GM18508 (cell line): Measurements from ENCODE around the gene NDUFS3.

Experiments
- ATAC-seq: cut with Tn5 transposase; IDR thresholded peaks from one replicate; pipeline ENCODE4 v1.9.1; 2021; ENCODE audit warnings: moderate number of reproducible peaks; ENCODE audit not compliant: insufficient read depth, unreplicated experiment

NDUFS3 gene

GRCh38 chr11:47589118-47589517 lies 10.2 kb downstream of the NDUFS3 start:
- no peak for ATAC-seq

- no peak for ATAC-seq
These were observed 10.7 kb downstream of the NDUFS3 start for GRCh38 chr11:47589584-47589976.

- ATAC-seq = no peak
These were observed 11.3 kb downstream of the NDUFS3 start for GRCh38 chr11:47589977-47590861.

GRCh38 chr11:47591764-47592163 lies 12.9 kb downstream of the NDUFS3 start:
- no peak for ATAC-seq

- ATAC-seq = no peak
These were observed 13.4 kb downstream of the NDUFS3 start for GRCh38 chr11:47592251-47592650.

GRCh38 chr11:47592970-47593369 lies 14.1 kb downstream of the NDUFS3 start:
- no peak for ATAC-seq

- no peak for ATAC-seq
These were observed 14.6 kb downstream of the NDUFS3 start for GRCh38 chr11:47593492-47593933.

- no peak for ATAC-seq
These were observed 15.3 kb downstream of the NDUFS3 start, which contains the start of gene C1QTNF4 for GRCh38 chr11:47593934-47594855. Gene C1QTNF4 (minus strand): TSS chr11:47594411. CDS start chr11:47590810, 3,601 bp downstream.

- ATAC-seq = no peak
These were observed 16.2 kb downstream of the NDUFS3 start for GRCh38 chr11:47595029-47595428.

GRCh38 chr11:47595967-47596366 lies 17.1 kb downstream of the NDUFS3 start:
- ATAC-seq = no peak

GRCh38 chr11:47599902-47600301 lies 21.0 kb downstream of the NDUFS3 start:
- ATAC-seq = no peak

GRCh38 chr11:47603295-47603694 lies 24.4 kb downstream of the NDUFS3 start:
- ATAC-seq = no peak

- ATAC-seq = no peak
These were observed 27.0 kb downstream of the NDUFS3 start for GRCh38 chr11:47605921-47606320.

- ATAC-seq = no peak
These were observed 27.9 kb downstream of the NDUFS3 start for GRCh38 chr11:47606731-47607130.

GRCh38 chr11:47607380-47607779 lies 28.5 kb downstream of the NDUFS3 start:
- no peak for ATAC-seq

- no peak for ATAC-seq
These were observed 30.8 kb downstream of the NDUFS3 start for GRCh38 chr11:47609675-47610074.

- ATAC-seq = peak; percentile 80
These were observed 32.5 kb downstream of the NDUFS3 start for GRCh38 chr11:47611348-47611794.

GRCh38 chr11:47615249-47615648 lies 36.4 kb downstream of the NDUFS3 start:
- no peak for ATAC-seq

GRCh38 chr11:47616726-47617416 lies 38.0 kb downstream of the NDUFS3 start:
- ATAC-seq = no peak

GRCh38 chr11:47617417-47617809 lies 38.5 kb downstream of the NDUFS3 start:
- ATAC-seq = no peak
